ENCODE measurements around the gene MIER2. TPM values are rescaled to one million over a fixed set of nuclear protein-coding genes. Genes with fewer than 3 reads are reported as not detected.

MIER2 gene
- total RNA-seq, 1 donor from 2014 or later = 15.0 TPM

DNA sequence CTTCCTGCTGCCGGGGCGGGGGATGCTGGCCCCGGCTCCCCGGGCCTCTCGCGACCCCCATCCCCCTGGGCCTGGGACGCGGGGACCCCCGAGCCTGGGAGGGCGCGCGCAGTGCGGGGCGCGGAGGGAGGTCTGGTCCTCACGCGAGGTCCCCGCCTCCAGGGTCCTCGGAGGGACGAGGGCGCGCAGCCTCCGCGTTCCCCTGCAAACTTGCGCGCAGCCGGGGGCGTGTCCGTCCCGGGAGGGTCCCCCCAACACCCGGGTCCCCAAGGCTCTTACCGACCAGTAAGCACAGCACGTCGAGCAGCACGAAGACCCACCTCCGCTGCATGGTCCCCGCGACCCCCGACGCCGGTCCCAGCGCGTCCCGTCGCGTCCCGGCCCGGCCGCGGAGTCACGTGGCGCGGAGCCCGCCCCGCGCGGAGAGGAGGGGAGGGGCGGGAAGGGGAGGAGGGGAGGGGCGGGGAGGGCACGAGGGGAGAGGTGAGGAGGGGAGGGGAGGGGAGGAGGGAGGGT lies 53.5 kb downstream of the MIER2 start, which contains the start of gene PLPP2:
PLPP2 (minus strand) TSS at position 398 of the 516 bp plus-strand sequence; CDS start at position 331, 67 bp downstream.
- peaks cover 42% of the 10 kb centered on the region for H3K27me3 Mint-ChIP-seq
- ChIA-PET CTCF (no interaction called here), POLR2A (no interaction called here)
- H3K9me3 Mint-ChIP-seq = no peaks in the 10 kb centered on the region
- no peak within 1 kb of the TSS for H3K27ac Mint-ChIP-seq
- no peaks in the 10 kb centered on the region for H3K36me3 Mint-ChIP-seq (ENCODE audit: low read depth)
- peak within 1 kb of the TSS; percentile 28 for H3K4me3 Mint-ChIP-seq
- intact Hi-C loops (cut with micrococcal nuclease) = loop anchor here (10.0 kb wide), 1 partner anchor 214 kb away; the partner anchor contains the start of gene TPGS1
- no peak for ATAC-seq (ENCODE audit: low read depth)
- no peak for DNase-seq
- peaks cover 13% of the 10 kb centered on the region for H3K4me1 Mint-ChIP-seq
- TF ChIP-seq, protein P1, sequence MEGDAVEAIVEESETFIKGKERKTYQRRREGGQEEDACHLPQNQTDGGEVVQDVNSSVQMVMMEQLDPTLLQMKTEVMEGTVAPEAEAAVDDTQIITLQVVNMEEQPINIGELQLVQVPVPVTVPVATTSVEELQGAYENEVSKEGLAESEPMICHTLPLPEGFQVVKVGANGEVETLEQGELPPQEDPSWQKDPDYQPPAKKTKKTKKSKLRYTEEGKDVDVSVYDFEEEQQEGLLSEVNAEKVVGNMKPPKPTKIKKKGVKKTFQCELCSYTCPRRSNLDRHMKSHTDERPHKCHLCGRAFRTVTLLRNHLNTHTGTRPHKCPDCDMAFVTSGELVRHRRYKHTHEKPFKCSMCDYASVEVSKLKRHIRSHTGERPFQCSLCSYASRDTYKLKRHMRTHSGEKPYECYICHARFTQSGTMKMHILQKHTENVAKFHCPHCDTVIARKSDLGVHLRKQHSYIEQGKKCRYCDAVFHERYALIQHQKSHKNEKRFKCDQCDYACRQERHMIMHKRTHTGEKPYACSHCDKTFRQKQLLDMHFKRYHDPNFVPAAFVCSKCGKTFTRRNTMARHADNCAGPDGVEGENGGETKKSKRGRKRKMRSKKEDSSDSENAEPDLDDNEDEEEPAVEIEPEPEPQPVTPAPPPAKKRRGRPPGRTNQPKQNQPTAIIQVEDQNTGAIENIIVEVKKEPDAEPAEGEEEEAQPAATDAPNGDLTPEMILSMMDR (IDR thresholded peaks at IDR 0.05) = no peak

DNA sequence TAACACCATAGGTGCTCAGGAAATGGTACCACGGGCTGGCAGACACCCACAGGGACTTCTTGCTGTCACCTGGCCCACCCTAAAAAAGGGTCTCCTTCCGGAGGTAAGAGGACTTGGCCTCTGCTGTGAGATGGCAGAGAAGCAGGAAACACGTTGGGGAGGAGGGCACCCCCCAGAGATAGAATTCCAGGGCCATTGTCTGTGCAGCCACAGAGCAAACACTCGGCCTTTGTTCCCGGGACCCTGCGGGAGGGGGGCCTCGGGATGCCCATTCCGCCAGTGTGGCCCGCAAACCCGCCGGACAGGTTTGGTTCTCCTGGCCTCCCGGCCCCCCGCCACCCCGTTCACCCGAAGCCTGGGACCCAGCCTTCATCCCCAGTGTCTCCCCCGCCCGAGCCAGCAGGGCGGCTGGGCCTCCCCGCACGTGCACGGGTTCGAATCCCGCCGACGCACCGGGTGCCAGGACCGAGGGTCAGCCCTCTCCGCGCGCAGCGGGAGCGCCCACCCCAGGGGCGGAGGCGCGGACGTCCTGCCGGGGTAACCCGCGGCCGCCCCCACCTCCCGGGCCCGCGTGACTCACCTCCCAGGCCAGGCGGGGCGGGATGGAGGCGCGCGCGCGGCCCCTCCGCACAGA lies 54.1 kb downstream of the MIER2 start:
- Mint-ChIP-seq H3K27ac (no peak overlapping the region), H3K27me3 (peaks cover 41% of the 10 kb centered on the region), H3K4me3 (peak overlapping the region; percentile 28), H3K4me1 (peaks cover 13% of the 10 kb centered on the region), H3K36me3 (ENCODE audit: low read depth) (no peaks in the 10 kb centered on the region), H3K9me3 (no peaks in the 10 kb centered on the region)
- CTCF ChIA-PET = no interaction called here
- no peak for ATAC-seq (ENCODE audit: low read depth)
- POLR2A ChIA-PET = no interaction called here
- no peak for DNase-seq
- intact Hi-C loops (cut with micrococcal nuclease) = loop anchor here (10.0 kb wide), 1 partner anchor 214 kb away; the partner anchor contains the start of gene TPGS1
- TF ChIP-seq, protein P1 (IDR thresholded peaks at IDR 0.05) = no peak

DNA sequence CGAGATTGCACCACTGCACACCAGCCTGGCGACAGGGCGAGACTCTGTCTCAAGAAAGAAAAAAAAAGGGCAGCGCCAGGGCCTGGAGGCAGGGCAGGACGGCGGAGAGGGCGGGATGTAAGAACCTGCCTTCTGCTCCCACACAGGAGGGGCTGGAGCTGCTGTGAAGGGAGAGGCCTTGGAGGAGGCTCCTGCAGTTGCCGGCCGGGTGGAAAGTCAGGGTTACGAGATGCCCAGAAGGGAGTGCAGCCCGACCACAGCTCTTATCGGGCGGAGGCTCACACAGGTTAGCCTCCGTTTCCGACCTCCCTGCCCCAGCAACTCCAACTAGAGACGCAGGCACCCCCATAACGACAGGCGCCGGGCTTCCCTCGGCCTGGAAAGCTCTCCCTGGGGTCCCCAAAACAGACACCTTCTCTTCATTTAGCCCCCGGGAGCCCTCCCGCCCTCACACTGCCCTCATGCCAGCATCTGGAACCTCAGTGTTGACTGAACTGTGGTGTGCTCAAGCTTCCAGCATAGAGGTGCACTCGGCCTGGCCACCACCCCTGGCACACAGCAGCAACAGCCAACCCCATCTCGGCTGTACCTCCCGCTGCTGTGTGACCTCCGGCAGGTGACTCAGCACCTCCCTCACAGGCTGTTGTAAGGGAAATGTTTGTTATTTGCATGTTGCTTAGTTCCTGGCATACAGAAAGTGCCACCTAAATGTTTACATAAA lies 54.8 kb downstream of the MIER2 start:
- Mint-ChIP-seq H3K9me3 (no peaks in the 10 kb centered on the region), H3K27me3 (peaks cover 41% of the 10 kb centered on the region), H3K27ac (no peak overlapping the region), H3K36me3 (ENCODE audit: low read depth) (no peaks in the 10 kb centered on the region), H3K4me1 (peaks cover 13% of the 10 kb centered on the region), H3K4me3 (peak overlapping the region; percentile 28)
- ATAC-seq (ENCODE audit: low read depth) (peak; percentile 67), DNase-seq (no peak)
- POLR2A ChIA-PET = no interaction called here
- intact Hi-C loops (cut with micrococcal nuclease) = loop anchor here (10.0 kb wide), 1 partner anchor 215 kb away; the partner anchor contains the start of gene TPGS1
- CTCF ChIA-PET = no interaction called here
- TF ChIP-seq, protein P1 (IDR thresholded peaks at IDR 0.05) = no peak

DNA sequence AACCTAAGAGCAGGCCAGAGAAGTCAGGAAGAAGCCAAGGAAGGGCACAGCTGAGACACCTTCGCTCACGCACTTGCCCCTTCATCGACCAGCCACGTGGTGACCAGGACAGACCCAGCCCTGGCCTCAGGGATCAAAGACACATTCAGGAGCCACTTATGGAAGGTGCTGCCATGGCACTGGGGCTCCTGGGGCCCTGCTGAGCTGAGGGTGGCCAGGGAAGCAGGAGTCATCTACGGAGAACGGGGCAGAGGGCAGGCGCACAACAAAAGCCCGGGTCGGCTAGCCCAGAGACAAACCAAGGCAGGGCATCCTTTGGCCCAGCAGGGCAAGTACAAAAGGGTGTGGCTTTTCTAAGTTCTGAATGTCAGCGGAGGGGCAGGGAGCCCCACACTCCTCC lies 55.7 kb downstream of the MIER2 start:
- H3K4me3 Mint-ChIP-seq = no peak overlapping the region
- POLR2A ChIA-PET = no interaction called here

More for the DNA sequence above, 55.7 kb downstream of the MIER2 start:
- H3K27ac Mint-ChIP-seq = no peak overlapping the region
- CTCF ChIA-PET = no interaction called here
- H3K27me3 Mint-ChIP-seq = peaks cover 33% of the 10 kb centered on the region
- DNase-seq (no peak), ATAC-seq (ENCODE audit: low read depth) (no peak)
- peaks cover 11% of the 10 kb centered on the region for H3K4me1 Mint-ChIP-seq
- TF ChIP-seq, protein P1 (IDR thresholded peaks at IDR 0.05) = no peak
- intact Hi-C loops (cut with micrococcal nuclease) = no loop called here
- H3K36me3 Mint-ChIP-seq (ENCODE audit: low read depth) = no peaks in the 10 kb centered on the region
- no peaks in the 10 kb centered on the region for H3K9me3 Mint-ChIP-seq

Data from activated B cell treated with CpG ODN at 0.5 μM for 24 hours (primary cell).